HepG2 (cell line): ENCODE results near the gene GARS1. TPM values are rescaled to one million over a fixed set of nuclear protein-coding genes. Genes with fewer than 3 reads are reported as not detected.

ENCODE experiments used
- ATAC-seq: fragments of 200-7000 bp; cut with Tn5 transposase; 3 replicates; pipeline ENCODE4 v1.9.1; 2020; ENCODE audit warnings: mild to moderate bottlenecking, moderate library complexity
- BruUV-seq: library from RNA; stranded (reverse); fragments of 400-500 nt; replicated peaks from 2 replicates; lab custom pipeline; 2021; lab: Mats Ljungman, UMichigan
- CTCF ChIA-PET: fragments of 300-600 bp; formaldehyde crosslinking; extraction: SDS; loops from one replicate; lab custom pipeline; 2021; ENCODE audit warnings: low total read pairs, inconsistent platforms, low intra/inter-chr PET ratio; lab: Yijun Ruan, JAX
- POLR2A ChIA-PET: fragments of 350-600 bp; sonication (Branson Sonifier 250); formaldehyde crosslinking; loops from one replicate; lab custom pipeline; 2020; ENCODE audit warnings: antibody characterized with exemption, inconsistent platforms; lab: Yijun Ruan, JAX
- DNase-seq: peaks from one replicate; pipeline ENCODE4 v3.0.0-alpha.2; 2015; ENCODE audit warnings: low spot score
- FAIRE-seq: peaks from 3 replicates; lab custom pipeline; 2011; peaks lifted over from hg19 to GRCh38; lab: Jason Lieb, UNC
- H2AFZ ChIP-seq: one replicate; pipeline ENCODE4 v1.6.1; 2011; ENCODE audit warnings: low read length, inconsistent platforms
- H3K27ac ChIP-seq: fragments of 300-600 bp; 3 replicates; pipeline ENCODE4 v1.8.0; 2011; ENCODE audit warnings: mixed run types, mild to moderate bottlenecking, mixed read lengths, low read length, inconsistent platforms; ENCODE audit not compliant: insufficient read depth; ENCODE audit errors: extremely low read length
- H3K27me3 ChIP-seq, 2 experiments: fragments of 200-600 bp in 1 of 2; 2 replicates in 1 of 2; 3 replicates in 1 of 2; pipeline versions ENCODE4 v1.6.0 to v1.8.0; 2011; ENCODE audit warnings: low read length in 2 of 2, mild to moderate bottlenecking in 2 of 2, moderate library complexity in 2 of 2, inconsistent platforms in 1 of 2; ENCODE audit not compliant: insufficient read depth in 2 of 2, control insufficient read depth in 1 of 2
- H3K36me3 ChIP-seq, 2 experiments: fragments of 200-600 bp in 1 of 2; replicated peaks in 1 of 2; 2 replicates in 1 of 2; 3 replicates in 1 of 2; pipeline versions ENCODE4 v1.5.1 to v1.8.0; 2011; ENCODE audit warnings: low read length in 2 of 2, inconsistent platforms in 1 of 2; ENCODE audit not compliant: insufficient read depth in 2 of 2, control insufficient read depth in 1 of 2
- H3K4me1 ChIP-seq: 2 replicates; pipeline ENCODE4 v1.5.1; 2012; ENCODE audit warnings: low read length, inconsistent platforms; ENCODE audit not compliant: insufficient read depth
- H3K4me2 ChIP-seq: 2 replicates; pipeline ENCODE4 v1.6.0; 2011; ENCODE audit warnings: low read depth, low read length, inconsistent platforms
- H3K4me3 ChIP-seq, 3 experiments: fragments of 200-600 bp in 1 of 3; sonication (generic), shearing (Covaris generic) in 1 of 3; replicated peaks in 1 of 3; 2 replicates each; pipeline ENCODE4 v1.5.1; 2011 to 2016; ENCODE audit warnings: low read length in 3 of 3, inconsistent platforms in 2 of 3, low read depth in 2 of 3, mild to moderate bottlenecking in 2 of 3, control low read depth in 1 of 3, mixed read lengths in 1 of 3; ENCODE audit not compliant: insufficient read depth in 1 of 3
- H3K79me2 ChIP-seq: one replicate; pipeline ENCODE4 v1.6.1; 2011; ENCODE audit warnings: low read length, inconsistent platforms; ENCODE audit not compliant: insufficient read depth
- H3K9ac ChIP-seq: 2 replicates; pipeline ENCODE4 v1.6.0; 2011; ENCODE audit warnings: mild to moderate bottlenecking, low read depth, low read length, inconsistent platforms; ENCODE audit not compliant: insufficient read depth
- H3K9me3 ChIP-seq: 2 replicates; pipeline ENCODE4 v1.5.1; 2012; ENCODE audit warnings: mild to moderate bottlenecking, low read length
- H4K20me1 ChIP-seq: 2 replicates; pipeline ENCODE4 v1.6.0; 2011; ENCODE audit warnings: inconsistent platforms, mild to moderate bottlenecking, low read length, moderate library complexity; ENCODE audit not compliant: insufficient read depth
- ATF1 ChIP-seq: IDR thresholded peaks from 2 replicates; pipeline ENCODE4 v1.6.1; 2016; ENCODE audit warnings: mild to moderate bottlenecking, control low read depth
- GATA4 ChIP-seq: sonication (generic); IDR thresholded peaks from 2 replicates; pipeline ENCODE4 v1.6.1; 2016; ENCODE audit warnings: antibody characterized with exemption, low read depth, borderline replicate concordance
- ISL2 ChIP-seq: sonication (generic); formaldehyde crosslinking; IDR thresholded peaks from 2 replicates; pipeline ENCODE4 v1.5.0; 2020; ENCODE audit warnings: missing genetic modification reagents
- JARID2 ChIP-seq: sonication (generic); formaldehyde crosslinking; IDR thresholded peaks from 2 replicates; pipeline ENCODE4 v1.8.1; 2023; ENCODE audit warnings: missing genetic modification reagents, inconsistent platforms; ENCODE audit not compliant: insufficient replicate concordance
- PAWR ChIP-seq: sonication (generic); formaldehyde crosslinking; IDR thresholded peaks from 2 replicates; pipeline ENCODE4 v1.4.0; 2020; ENCODE audit warnings: missing genetic modification reagents, mild to moderate bottlenecking, borderline replicate concordance
- SRF ChIP-seq: IDR thresholded peaks from 2 replicates; pipeline ENCODE4 v1.6.1; 2011; ENCODE audit warnings: mild to moderate bottlenecking, low read depth, low read length, moderate library complexity
- TEAD2 ChIP-seq: sonication (generic); formaldehyde crosslinking; IDR thresholded peaks from 2 replicates; pipeline ENCODE4 v1.9.0; 2021; ENCODE audit warnings: missing genetic modification reagents
- THYN1 ChIP-seq: sonication (generic); formaldehyde crosslinking; IDR thresholded peaks from 2 replicates; pipeline ENCODE4 v1.8.1; 2023; ENCODE audit warnings: low read depth, mild to moderate bottlenecking, moderate library complexity, missing genetic modification reagents, borderline replicate concordance
- ZFP1 ChIP-seq: IDR thresholded peaks from 2 replicates; pipeline ENCODE4 v1.6.1; 2016
- ZNF792 ChIP-seq: IDR thresholded peaks from 2 replicates; pipeline ENCODE4 v1.6.1; 2016
- WGBS: methylation state at CpG from one replicate; pipeline ENCODE4 v1.1.6; 2017; ENCODE audit warnings: low lambda C conversion rate; 5-methylcytosine and 5-hydroxymethylcytosine counted together
- in situ Hi-C: cut with HindIII; loops from 2 replicates; pipeline ENCODE4 v1.10.0; 2017; ENCODE audit warnings: low pct_unique_long_range_greater_than_20kb; ENCODE audit not compliant: extremely low pct_ligation_motif_present
- intact Hi-C: fragments of 100-400 bp; cut with micrococcal nuclease; formaldehyde crosslinking; loops from one replicate; pipeline ENCODE4 v1.10.0; 2022; ENCODE audit not compliant: unreplicated experiment
- polyA plus RNA-seq, 8 experiments: library from polyadenylated mRNA; depleted of rRNA in 3 of 8; stranded (reverse) in 7 of 8; unstranded in 1 of 8; fragments of >200 nt; fragmentation: Illumina TruSeq in 4 of 8; extraction: Trizol in 4 of 8; gene quantifications; 2 replicates each; pipeline versions ENCODE4 v1.2.1 to v1.2.3, GENCODE V29; 2011 to 2016; ENCODE audit warnings: low read depth in 4 of 8, missing spikeins in 1 of 8, mixed read lengths in 1 of 8; ENCODE audit not compliant: insufficient read depth in 1 of 8
- total RNA-seq, 5 experiments: library from RNA; depleted of rRNA; stranded (reverse); fragments of >200 nt; fragmentation: Illumina TruSeq; extraction: Trizol; gene quantifications; 2 replicates each; pipeline ENCODE4 v1.2.3, GENCODE V29; 2016; ENCODE audit warnings: low read depth in 1 of 5
- TF ChIP-seq, protein P1 (sequence below): sonication (generic); formaldehyde crosslinking; conservative IDR thresholded peaks from 2 replicates; pipeline ENCODE4 v1.8.1; 2023; ENCODE audit warnings: missing genetic modification reagents
- TF ChIP-seq, protein P2 (sequence below): sonication (generic); formaldehyde crosslinking; IDR thresholded peaks from 2 replicates; pipeline ENCODE4 v1.4.0; 2020; ENCODE audit warnings: mild to moderate bottlenecking, missing genetic modification reagents
- TF ChIP-seq, protein P3 (sequence below): sonication (generic); formaldehyde crosslinking; conservative IDR thresholded peaks from 2 replicates; pipeline ENCODE4 v1.4.0; 2020; ENCODE audit warnings: mild to moderate bottlenecking, missing genetic modification reagents, moderate library complexity
- TF ChIP-seq, protein P4 (sequence below): fragments of 450-650 bp; IDR thresholded peaks from 2 replicates; pipeline ENCODE4 v1.6.1; 2017; ENCODE audit warnings: mild to moderate bottlenecking
- TF ChIP-seq, protein P5 (sequence below): IDR thresholded peaks from 2 replicates; pipeline ENCODE4 v1.6.1; 2016; ENCODE audit warnings: missing compliant biosample characterization, missing genetic modification reagents, borderline replicate concordance

The GARS1 gene
- total and polyA plus RNA-seq, 2 of the 13 experiments (the other 11 are each of a cell fraction or from before 2014, with no cell fraction given), result 140 to 460 TPM

DNA sequence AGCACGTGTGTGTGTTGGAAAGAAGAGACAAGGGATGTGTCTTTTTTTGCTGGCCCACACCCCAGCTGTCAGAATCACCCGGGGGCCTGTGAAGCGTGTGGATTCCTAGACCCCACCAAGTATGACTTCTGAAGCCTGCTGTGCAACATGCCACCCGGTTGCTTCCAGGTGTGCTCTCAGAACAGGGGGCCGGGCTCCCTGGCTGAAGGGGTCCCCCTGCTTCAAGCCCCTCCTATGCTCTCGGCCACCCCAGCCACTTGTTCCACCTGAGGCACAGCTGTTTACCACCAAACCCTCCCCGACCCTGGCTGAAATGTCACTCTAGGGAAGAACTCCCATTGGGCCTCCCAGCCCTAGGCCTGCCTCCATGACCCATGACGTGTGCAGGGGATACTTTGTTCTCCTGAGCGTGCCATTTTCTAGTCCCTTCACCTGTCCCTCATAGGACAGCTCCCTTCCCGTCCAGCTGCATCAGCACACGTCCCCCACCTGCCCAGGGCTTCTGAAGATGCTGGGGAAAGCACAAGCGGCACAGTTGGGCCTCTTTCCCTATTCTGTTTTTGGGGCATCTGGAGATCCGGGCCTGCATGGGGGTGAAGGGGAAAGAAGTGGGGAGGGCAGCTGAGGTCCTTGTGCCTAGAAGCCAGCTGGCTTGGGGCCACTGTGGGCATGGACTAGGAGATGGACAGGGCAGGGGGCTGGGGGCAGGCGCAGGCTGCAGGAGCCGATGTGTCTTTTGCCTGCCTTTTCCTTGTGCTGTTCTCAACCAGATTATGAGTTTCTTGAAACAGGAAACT is 54.3 kb downstream of the GARS1 start:
- WGBS, result 70% methylated on average over 14 of the region's 15 CpGs
- CTCF ChIA-PET, result no interaction called here
- TF ChIP-seq, protein P1, sequence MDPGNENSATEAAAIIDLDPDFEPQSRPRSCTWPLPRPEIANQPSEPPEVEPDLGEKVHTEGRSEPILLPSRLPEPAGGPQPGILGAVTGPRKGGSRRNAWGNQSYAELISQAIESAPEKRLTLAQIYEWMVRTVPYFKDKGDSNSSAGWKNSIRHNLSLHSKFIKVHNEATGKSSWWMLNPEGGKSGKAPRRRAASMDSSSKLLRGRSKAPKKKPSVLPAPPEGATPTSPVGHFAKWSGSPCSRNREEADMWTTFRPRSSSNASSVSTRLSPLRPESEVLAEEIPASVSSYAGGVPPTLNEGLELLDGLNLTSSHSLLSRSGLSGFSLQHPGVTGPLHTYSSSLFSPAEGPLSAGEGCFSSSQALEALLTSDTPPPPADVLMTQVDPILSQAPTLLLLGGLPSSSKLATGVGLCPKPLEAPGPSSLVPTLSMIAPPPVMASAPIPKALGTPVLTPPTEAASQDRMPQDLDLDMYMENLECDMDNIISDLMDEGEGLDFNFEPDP, result no peak
- TF ChIP-seq ZNF792 (CRISPR knock-in tag) (no peak), ZFP1 (CRISPR knock-in tag) (no peak), TEAD2 (CRISPR knock-in tag) (no peak), PAWR (CRISPR knock-in tag) (no peak), ATF1 (CRISPR knock-in tag) (no peak), JARID2 (CRISPR knock-in tag) (no peak), GATA4 (no peak), ISL2 (CRISPR knock-in tag) (no peak), THYN1 (no peak), SRF (no peak)
- TF ChIP-seq, protein P2, sequence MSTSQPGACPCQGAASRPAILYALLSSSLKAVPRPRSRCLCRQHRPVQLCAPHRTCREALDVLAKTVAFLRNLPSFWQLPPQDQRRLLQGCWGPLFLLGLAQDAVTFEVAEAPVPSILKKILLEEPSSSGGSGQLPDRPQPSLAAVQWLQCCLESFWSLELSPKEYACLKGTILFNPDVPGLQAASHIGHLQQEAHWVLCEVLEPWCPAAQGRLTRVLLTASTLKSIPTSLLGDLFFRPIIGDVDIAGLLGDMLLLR (CRISPR knock-in tag), result no peak
- TF ChIP-seq, protein P3, sequence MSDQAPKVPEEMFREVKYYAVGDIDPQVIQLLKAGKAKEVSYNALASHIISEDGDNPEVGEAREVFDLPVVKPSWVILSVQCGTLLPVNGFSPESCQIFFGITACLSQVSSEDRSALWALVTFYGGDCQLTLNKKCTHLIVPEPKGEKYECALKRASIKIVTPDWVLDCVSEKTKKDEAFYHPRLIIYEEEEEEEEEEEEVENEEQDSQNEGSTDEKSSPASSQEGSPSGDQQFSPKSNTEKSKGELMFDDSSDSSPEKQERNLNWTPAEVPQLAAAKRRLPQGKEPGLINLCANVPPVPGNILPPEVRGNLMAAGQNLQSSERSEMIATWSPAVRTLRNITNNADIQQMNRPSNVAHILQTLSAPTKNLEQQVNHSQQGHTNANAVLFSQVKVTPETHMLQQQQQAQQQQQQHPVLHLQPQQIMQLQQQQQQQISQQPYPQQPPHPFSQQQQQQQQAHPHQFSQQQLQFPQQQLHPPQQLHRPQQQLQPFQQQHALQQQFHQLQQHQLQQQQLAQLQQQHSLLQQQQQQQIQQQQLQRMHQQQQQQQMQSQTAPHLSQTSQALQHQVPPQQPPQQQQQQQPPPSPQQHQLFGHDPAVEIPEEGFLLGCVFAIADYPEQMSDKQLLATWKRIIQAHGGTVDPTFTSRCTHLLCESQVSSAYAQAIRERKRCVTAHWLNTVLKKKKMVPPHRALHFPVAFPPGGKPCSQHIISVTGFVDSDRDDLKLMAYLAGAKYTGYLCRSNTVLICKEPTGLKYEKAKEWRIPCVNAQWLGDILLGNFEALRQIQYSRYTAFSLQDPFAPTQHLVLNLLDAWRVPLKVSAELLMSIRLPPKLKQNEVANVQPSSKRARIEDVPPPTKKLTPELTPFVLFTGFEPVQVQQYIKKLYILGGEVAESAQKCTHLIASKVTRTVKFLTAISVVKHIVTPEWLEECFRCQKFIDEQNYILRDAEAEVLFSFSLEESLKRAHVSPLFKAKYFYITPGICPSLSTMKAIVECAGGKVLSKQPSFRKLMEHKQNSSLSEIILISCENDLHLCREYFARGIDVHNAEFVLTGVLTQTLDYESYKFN (CRISPR knock-in tag), result no peak
- TF ChIP-seq, protein P4, sequence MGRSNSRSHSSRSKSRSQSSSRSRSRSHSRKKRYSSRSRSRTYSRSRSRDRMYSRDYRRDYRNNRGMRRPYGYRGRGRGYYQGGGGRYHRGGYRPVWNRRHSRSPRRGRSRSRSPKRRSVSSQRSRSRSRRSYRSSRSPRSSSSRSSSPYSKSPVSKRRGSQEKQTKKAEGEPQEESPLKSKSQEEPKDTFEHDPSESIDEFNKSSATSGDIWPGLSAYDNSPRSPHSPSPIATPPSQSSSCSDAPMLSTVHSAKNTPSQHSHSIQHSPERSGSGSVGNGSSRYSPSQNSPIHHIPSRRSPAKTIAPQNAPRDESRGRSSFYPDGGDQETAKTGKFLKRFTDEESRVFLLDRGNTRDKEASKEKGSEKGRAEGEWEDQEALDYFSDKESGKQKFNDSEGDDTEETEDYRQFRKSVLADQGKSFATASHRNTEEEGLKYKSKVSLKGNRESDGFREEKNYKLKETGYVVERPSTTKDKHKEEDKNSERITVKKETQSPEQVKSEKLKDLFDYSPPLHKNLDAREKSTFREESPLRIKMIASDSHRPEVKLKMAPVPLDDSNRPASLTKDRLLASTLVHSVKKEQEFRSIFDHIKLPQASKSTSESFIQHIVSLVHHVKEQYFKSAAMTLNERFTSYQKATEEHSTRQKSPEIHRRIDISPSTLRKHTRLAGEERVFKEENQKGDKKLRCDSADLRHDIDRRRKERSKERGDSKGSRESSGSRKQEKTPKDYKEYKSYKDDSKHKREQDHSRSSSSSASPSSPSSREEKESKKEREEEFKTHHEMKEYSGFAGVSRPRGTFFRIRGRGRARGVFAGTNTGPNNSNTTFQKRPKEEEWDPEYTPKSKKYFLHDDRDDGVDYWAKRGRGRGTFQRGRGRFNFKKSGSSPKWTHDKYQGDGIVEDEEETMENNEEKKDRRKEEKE, result no peak
- TF ChIP-seq, protein P5, sequence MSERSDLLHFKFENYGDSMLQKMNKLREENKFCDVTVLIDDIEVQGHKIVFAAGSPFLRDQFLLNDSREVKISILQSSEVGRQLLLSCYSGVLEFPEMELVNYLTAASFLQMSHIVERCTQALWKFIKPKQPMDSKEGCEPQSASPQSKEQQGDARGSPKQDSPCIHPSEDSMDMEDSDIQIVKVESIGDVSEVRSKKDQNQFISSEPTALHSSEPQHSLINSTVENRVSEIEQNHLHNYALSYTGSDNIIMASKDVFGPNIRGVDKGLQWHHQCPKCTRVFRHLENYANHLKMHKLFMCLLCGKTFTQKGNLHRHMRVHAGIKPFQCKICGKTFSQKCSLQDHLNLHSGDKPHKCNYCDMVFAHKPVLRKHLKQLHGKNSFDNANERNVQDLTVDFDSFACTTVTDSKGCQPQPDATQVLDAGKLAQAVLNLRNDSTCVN, result no peak

More for the DNA sequence above, 54.3 kb downstream of the GARS1 start:
- H3K4me3 ChIP-seq, result no peak overlapping the region
- BruUV-seq, result no TSS peak
- H3K79me2 ChIP-seq, result no peaks in the 10 kb centered on the region
- DNase-seq (no peak), FAIRE-seq (no peak), ATAC-seq (no peak)
- H2AFZ ChIP-seq, result no peak overlapping the region
- no peaks in the 10 kb centered on the region for H3K36me3 ChIP-seq
- H3K9me3 ChIP-seq, result no peaks in the 10 kb centered on the region
- intact Hi-C loops (no loop called here), in situ Hi-C loops (no loop called here)
- H3K27me3 ChIP-seq, result 0 out of 5 replicates have a peak, but pooled peaks cover 0 to 1% of the 10 kb centered on the region in 2 experiments
- H3K27ac ChIP-seq, result no peak overlapping the region
- H4K20me1 ChIP-seq, result no peaks in the 10 kb centered on the region
- H3K4me2 ChIP-seq, result no peak overlapping the region
- POLR2A ChIA-PET, result no interaction called here
- H3K4me1 ChIP-seq, result peaks cover 11% of the 10 kb centered on the region
- no peak overlapping the region for H3K9ac ChIP-seq
